ENCODE measurements around the gene ANKRD29.

- no peak for TF ChIP-seq EP300 (IDR thresholded peaks at IDR 0.05; ENCODE audit: low read depth)
- TF ChIP-seq POLR2A (IDR thresholded peaks at IDR 0.05) = no peak
Measured at GRCh38 chr18:23648456-23648855, 14.3 kb downstream of the ANKRD29 start.
